Measurements from ENCODE around the gene BTLA. TPM values are rescaled to one million over a fixed set of nuclear protein-coding genes. Genes with fewer than 3 reads are reported as not detected.

The BTLA gene
- total RNA-seq, 2 donors from 2014 or later, result 0.32 to 1.1 TPM

DNA sequence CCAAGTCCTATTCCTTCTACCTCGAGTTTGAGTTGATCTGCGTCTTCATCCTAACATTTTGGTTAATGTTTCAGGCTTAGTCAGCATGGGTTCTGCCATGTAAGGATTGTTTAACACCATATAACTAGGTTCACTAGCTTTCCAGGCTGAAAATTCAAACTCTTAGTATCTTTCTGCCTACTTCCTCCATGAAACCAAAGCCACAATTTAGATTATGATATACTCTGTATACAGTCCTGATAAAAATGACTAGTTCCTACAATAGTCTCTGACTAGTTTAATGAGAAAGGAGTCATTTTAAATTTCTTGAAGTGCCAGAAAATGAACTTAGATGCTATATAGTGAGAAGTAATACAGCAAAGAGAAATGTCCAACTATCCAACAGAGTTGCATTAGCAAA is 6.6 kb upstream of the BTLA start:
- Histone ChIP-seq H3K27me3 (no peaks in the 10 kb centered on the region), H3K4me3 (no peak overlapping the region), H3K27ac (no peak overlapping the region), H3K36me3 (no peaks in the 10 kb centered on the region), H3K4me1 (no peaks in the 10 kb centered on the region), H3K9ac (ENCODE audit: low read depth in 2 of 2, low read length in 2 of 2) (no peak overlapping the region), H3K9me3 (no peaks in the 10 kb centered on the region)
- intact Hi-C loops (cut with DNase I), result no loop called here
- no peak for TF ChIP-seq CTCF (IDR thresholded peaks at IDR 0.05)
- no peak for DNase-seq

DNA sequence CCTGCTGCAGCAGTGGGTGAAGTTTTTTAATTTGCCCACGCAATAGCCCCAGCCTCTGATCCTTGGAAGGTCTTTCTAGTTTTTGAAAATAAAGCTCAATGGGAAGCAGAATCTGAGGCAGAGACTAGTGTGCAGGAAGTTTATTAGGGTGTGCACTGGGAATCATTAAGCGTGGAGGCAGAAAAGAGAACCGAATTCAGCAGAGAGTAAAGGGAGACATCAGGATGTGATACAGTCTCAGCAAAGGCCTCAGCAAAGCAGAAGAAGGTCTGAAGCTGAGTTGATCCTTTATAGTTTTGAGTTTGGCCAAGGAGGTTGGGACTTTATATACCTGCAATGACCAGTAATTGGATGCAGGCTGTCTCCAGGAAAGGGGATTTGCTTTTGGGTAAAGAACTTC is 4.9 kb upstream of the BTLA start:
- Histone ChIP-seq H3K9me3 (no peaks in the 10 kb centered on the region), H3K4me1 (no peaks in the 10 kb centered on the region), H3K9ac (ENCODE audit: low read depth in 2 of 2, low read length in 2 of 2) (no peak overlapping the region), H3K27ac (no peak overlapping the region), H3K36me3 (no peaks in the 10 kb centered on the region), H3K4me3 (no peak overlapping the region), H3K27me3 (no peaks in the 10 kb centered on the region)
- intact Hi-C loops (cut with DNase I), result no loop called here
- DNase-seq, result no peak
- no peak for TF ChIP-seq CTCF (IDR thresholded peaks at IDR 0.05)

DNA sequence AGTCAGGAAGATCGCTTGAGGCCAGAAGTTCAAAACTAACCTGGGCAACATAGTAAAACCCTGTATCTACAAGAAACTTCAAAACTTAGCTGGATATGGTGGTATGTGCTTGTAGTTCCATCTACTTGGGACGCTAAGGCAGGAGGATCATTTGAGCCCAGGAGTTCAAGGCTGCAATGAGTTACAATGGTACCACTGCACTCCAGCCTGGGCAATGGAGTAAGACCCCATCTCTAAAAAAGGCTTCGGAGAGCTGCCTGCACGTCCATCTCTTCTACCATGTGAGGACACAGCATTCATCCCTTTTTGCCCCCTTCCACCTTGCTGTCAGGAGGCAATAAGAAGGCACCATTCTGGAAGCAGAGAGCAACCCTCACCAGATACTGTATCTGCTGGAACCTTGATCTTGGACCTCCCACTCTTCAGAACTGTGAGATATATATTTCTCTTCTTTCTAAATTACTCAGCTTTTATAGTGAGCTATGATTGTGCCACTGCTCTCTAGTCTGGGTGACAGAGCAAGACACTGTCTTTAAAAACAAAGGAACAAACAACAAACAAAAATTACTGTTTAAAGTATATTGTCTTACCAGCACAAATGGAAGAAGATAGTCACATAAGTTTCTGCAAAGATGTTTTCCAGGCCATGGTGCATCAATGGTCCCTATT is 4.2 kb upstream of the BTLA start:
- no peak overlapping the region for H3K4me3 ChIP-seq
- intact Hi-C loops (cut with DNase I), result no loop called here
- H3K36me3 ChIP-seq, result no peaks in the 10 kb centered on the region
- H3K9me3 ChIP-seq, result no peaks in the 10 kb centered on the region
- H3K9ac ChIP-seq (ENCODE audit: low read depth in 2 of 2, low read length in 2 of 2), result no peak overlapping the region
- no peak for DNase-seq
- no peaks in the 10 kb centered on the region for H3K4me1 ChIP-seq
- H3K27me3 ChIP-seq, result no peaks in the 10 kb centered on the region
- H3K27ac ChIP-seq, result no peak overlapping the region
- no peak for TF ChIP-seq CTCF (IDR thresholded peaks at IDR 0.05)

GRCh38 chr3:112500621-112501020 is 1.3 kb upstream of the BTLA start:
- intact Hi-C loops (cut with DNase I), result no loop called here
- H3K9me3 ChIP-seq, result no peaks in the 10 kb centered on the region
- H3K4me3 ChIP-seq, result no peak overlapping the region
- no peaks in the 10 kb centered on the region for H3K36me3 ChIP-seq
- no peaks in the 10 kb centered on the region for H3K4me1 ChIP-seq
- no peaks in the 10 kb centered on the region for H3K27me3 ChIP-seq
- no peak for DNase-seq
- H3K9ac ChIP-seq (ENCODE audit: low read depth in 2 of 2, low read length in 2 of 2), result no peak overlapping the region
- no peak overlapping the region for H3K27ac ChIP-seq
- no peak for TF ChIP-seq CTCF (IDR thresholded peaks at IDR 0.05)

DNA sequence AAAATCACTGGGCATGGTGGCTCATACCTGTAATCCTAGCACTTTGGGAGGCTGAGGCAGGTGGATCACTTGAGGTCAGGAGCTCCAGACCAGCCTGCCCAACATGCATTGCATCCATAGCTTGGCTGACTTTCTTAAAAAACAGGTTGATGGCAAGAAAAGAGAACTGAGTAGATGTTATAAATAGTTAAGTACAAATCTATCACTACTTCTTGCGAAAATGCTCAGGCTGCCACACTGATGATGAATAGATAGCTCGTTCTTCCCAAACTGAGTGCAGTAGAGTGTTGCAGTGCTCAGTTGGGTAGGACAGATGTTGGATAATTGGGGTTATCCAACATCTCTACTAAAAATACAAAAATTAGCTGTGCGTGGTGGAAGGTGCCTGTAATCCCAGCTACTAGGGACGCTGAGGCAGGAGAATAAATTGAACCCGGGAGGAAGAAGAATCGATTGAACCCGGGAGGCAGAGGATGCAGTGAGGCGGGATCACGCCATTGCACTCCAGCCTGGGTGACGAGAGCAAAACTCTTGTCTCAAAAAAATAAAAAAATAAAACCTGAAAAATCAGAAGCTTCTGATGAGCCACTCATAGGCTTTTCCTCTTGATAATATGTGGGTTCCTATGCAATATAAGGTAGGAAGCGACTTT is 1.2 kb downstream of the BTLA start:
- no peak for TF ChIP-seq CTCF (IDR thresholded peaks at IDR 0.05)
- Histone ChIP-seq H3K9ac (ENCODE audit: low read depth in 2 of 2, low read length in 2 of 2) (no peak overlapping the region), H3K4me3 (no peak overlapping the region), H3K27me3 (no peaks in the 10 kb centered on the region), H3K9me3 (no peaks in the 10 kb centered on the region), H3K36me3 (no peaks in the 10 kb centered on the region), H3K4me1 (no peaks in the 10 kb centered on the region), H3K27ac (no peak overlapping the region)
- intact Hi-C loops (cut with DNase I), result no loop called here
- no peak for DNase-seq

Data from colonic mucosa (tissue), 4 donors.